A673 (cell line): Measurements from ENCODE around the gene TXN2. TPM values are rescaled to one million over a fixed set of nuclear protein-coding genes. Genes with fewer than 3 reads are reported as not detected.
A peak's percentile ranks its signal among the peaks of the same experiment; 100 is the strongest.

Experiments
- BruUV-seq: library from RNA; stranded (reverse); fragments of 400-500 nt; replicated peaks from 2 replicates; lab custom pipeline; 2021; lab: Mats Ljungman, UMichigan
- CTCF ChIA-PET: fragments of 300-600 bp; sonication (Branson Sonifier 250); formaldehyde crosslinking; loops from one replicate; lab custom pipeline; 2022; ENCODE audit warnings: antibody characterized with exemption; lab: Charles Lee
- POLR2A ChIA-PET: fragments of 300-600 bp; sonication (Branson Sonifier 250); formaldehyde crosslinking; loops from one replicate; lab custom pipeline; 2022; ENCODE audit warnings: antibody characterized with exemption; ENCODE audit not compliant: low non-redundant PET; lab: Charles Lee
- DNase-seq: peaks from one replicate; pipeline ENCODE4 v3.0.0-alpha.2; 2015; ENCODE audit warnings: low spot score
- H3K27ac ChIP-seq: fragments of 200-600 bp; sonication (generic); 2 replicates; pipeline ENCODE4 v1.5.1; 2016; ENCODE audit warnings: mixed run types, low read depth, mild to moderate bottlenecking, mixed read lengths, antibody characterized with exemption, low read length; ENCODE audit not compliant: poor library complexity, severe bottlenecking
- H3K27me3 ChIP-seq: fragments of 200-600 bp; sonication (generic); replicated peaks from 2 replicates; pipeline ENCODE4 v1.6.1; 2017; ENCODE audit warnings: mixed run types, low read depth, mild to moderate bottlenecking, mixed read lengths, antibody characterized with exemption, low read length; ENCODE audit not compliant: insufficient read depth, poor library complexity
- H3K36me3 ChIP-seq: fragments of 200-600 bp; sonication (generic); 2 replicates; pipeline ENCODE4 v1.6.1; 2016; ENCODE audit warnings: mixed run types, mild to moderate bottlenecking, mixed read lengths, antibody characterized with exemption, low read length; ENCODE audit not compliant: insufficient read depth, poor library complexity, severe bottlenecking
- H3K4me1 ChIP-seq: fragments of 200-600 bp; sonication (generic); 2 replicates; pipeline ENCODE4 v1.6.1; 2017; ENCODE audit warnings: mixed run types, mild to moderate bottlenecking, mixed read lengths, antibody characterized with exemption, low read length; ENCODE audit not compliant: insufficient read depth, poor library complexity, severe bottlenecking
- H3K4me3 ChIP-seq: fragments of 200-600 bp; sonication (generic); 2 replicates; pipeline ENCODE4 v1.5.1; 2016; ENCODE audit warnings: low read depth, mixed run types, mild to moderate bottlenecking, mixed read lengths, low read length; ENCODE audit not compliant: poor library complexity, severe bottlenecking
- H3K9me3 ChIP-seq: fragments of 200-600 bp; sonication (generic); 2 replicates; pipeline ENCODE4 v1.6.1; 2016; ENCODE audit warnings: mixed run types, low read depth, mild to moderate bottlenecking, mixed read lengths, antibody characterized with exemption, low read length; ENCODE audit not compliant: poor library complexity, severe bottlenecking
- CTCF ChIP-seq: fragments of 300-800, 200-600 bp; sonication (generic); conservative IDR thresholded peaks from 2 replicates; pipeline ENCODE4 v1.5.1; 2017; ENCODE audit warnings: low read depth, mild to moderate bottlenecking, antibody characterized with exemption, low read length, moderate library complexity, mixed read lengths
- EZH2 ChIP-seq: fragments of 200-600 bp; sonication (generic); IDR thresholded peaks from 2 replicates; pipeline ENCODE4 v1.6.1; 2017; ENCODE audit warnings: borderline replicate concordance, low read depth, mild to moderate bottlenecking, mixed read lengths, antibody characterized with exemption, low read length; ENCODE audit not compliant: poor library complexity, severe bottlenecking
- intact Hi-C: fragments of 100-400 bp; cut with micrococcal nuclease; formaldehyde crosslinking; loops from one replicate; pipeline ENCODE4 v1.10.0; 2022; ENCODE audit not compliant: unreplicated experiment
- total RNA-seq: library from RNA; stranded (reverse); gene quantifications from 2 replicates; pipeline ENCODE4 v1.2.3, GENCODE V29; 2021

TXN2 gene
- total RNA-seq, 1 experiment from 2014 or later = 85.4 TPM

- intact Hi-C loops = no loop called here
- POLR2A ChIA-PET = interaction anchor here (0.6 to 0.7 kb wide), 2 partner anchors 13 to 24 kb away, joined by 3 read pairs; no protein-coding TSS in a partner anchor
- no peak for TF ChIP-seq CTCF
- TF ChIP-seq EZH2 = no peak
- Histone ChIP-seq H3K4me1 (no peaks in the 10 kb centered on the region), H3K27me3 (no peaks in the 10 kb centered on the region), H3K4me3 (no peak overlapping the region), H3K9me3 (no peaks in the 10 kb centered on the region), H3K27ac (no peak overlapping the region), H3K36me3 (no peaks in the 10 kb centered on the region)
- BruUV-seq = no TSS peak
- CTCF ChIA-PET = no interaction called here
- DNase-seq = no peak
Measured at GRCh38 chr22:36442506-36443197, 38.8 kb downstream of the TXN2 start.

GRCh38 chr22:36440429-36441002 is 40.9 kb downstream of the TXN2 start:
- no peaks in the 10 kb centered on the region for H3K36me3 ChIP-seq
- no peak for TF ChIP-seq EZH2
- TF ChIP-seq CTCF = no peak
- ChIA-PET CTCF (no interaction called here), POLR2A (no interaction called here)
- no peak for DNase-seq
- intact Hi-C loops = no loop called here
- no peaks in the 10 kb centered on the region for H3K27me3 ChIP-seq
- no peaks in the 10 kb centered on the region for H3K9me3 ChIP-seq
- no peaks in the 10 kb centered on the region for H3K4me1 ChIP-seq
- no peak overlapping the region for H3K4me3 ChIP-seq
- H3K27ac ChIP-seq = no peak overlapping the region
- no TSS peak for BruUV-seq

- intact Hi-C loops = no loop called here
- no peaks in the 10 kb centered on the region for H3K4me1 ChIP-seq
- CTCF ChIA-PET = no interaction called here
Measured at GRCh38 chr22:36439481-36440271, 41.8 kb downstream of the TXN2 start.

More at GRCh38 chr22:36439481-36440271, 41.8 kb downstream of the TXN2 start:
- peak; percentile 44 for DNase-seq
- H3K27me3 ChIP-seq = no peaks in the 10 kb centered on the region
- TF ChIP-seq CTCF = no peak
- no peak for TF ChIP-seq EZH2
- no peaks in the 10 kb centered on the region for H3K36me3 ChIP-seq
- H3K9me3 ChIP-seq = no peaks in the 10 kb centered on the region
- H3K27ac ChIP-seq = no peak overlapping the region
- POLR2A ChIA-PET = no interaction called here
- no peak overlapping the region for H3K4me3 ChIP-seq
- no TSS peak for BruUV-seq
